IPS-NIHi11 (cell line): Measurements from ENCODE around the gene PIP4P1.
A peak's percentile ranks its signal among the peaks of the same experiment; 100 is the strongest.

ENCODE experiments used
- DNase-seq: peaks from one replicate; pipeline ENCODE4 v3.0.0; 2012; ENCODE audit warnings: mixed read lengths, low spot score

PIP4P1 gene

DNA sequence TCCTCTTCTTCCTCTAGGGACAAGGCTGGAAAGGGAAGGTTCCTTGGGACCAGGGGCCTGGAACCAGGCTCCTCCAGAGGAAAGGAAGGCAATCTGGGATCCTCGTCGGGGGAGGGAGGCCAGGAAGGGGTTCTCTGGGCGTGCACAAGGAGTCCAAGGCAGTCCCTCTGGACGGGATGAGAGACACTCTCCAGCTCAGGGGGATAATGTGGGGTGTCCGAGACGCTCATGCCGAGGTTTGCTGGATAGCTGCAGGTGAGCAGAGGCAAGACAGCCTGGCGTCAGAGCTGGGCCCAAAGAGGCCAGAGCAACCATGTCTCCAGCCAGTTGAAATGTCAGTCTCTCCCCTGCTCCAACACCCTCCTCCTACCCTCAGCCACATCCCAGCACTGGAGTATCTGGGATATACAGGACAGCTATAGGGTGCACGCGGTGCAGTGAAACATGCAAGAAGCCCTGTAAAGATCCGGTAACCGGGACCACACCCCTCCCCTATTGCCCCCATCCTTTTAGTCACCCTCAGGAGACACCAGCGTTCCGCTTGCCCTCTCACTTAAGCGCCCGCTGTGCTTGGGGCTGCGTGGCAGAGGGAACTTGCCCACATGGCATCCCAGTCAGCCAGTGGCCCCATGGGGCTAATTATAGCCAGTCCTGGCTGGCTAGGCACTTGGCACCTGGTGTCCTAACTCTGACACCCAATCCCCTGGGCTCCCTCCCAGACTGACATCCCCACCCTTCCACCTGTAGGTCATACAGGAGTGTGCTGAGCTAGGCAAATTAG is 25.5 kb downstream of the PIP4P1 start, which contains the start of gene KLHL33:
KLHL33 (minus strand) TSS at position 585 of the 781 bp plus-strand sequence; CDS start at position 230, 355 bp downstream.
- DNase-seq = peak; percentile 38

DNA sequence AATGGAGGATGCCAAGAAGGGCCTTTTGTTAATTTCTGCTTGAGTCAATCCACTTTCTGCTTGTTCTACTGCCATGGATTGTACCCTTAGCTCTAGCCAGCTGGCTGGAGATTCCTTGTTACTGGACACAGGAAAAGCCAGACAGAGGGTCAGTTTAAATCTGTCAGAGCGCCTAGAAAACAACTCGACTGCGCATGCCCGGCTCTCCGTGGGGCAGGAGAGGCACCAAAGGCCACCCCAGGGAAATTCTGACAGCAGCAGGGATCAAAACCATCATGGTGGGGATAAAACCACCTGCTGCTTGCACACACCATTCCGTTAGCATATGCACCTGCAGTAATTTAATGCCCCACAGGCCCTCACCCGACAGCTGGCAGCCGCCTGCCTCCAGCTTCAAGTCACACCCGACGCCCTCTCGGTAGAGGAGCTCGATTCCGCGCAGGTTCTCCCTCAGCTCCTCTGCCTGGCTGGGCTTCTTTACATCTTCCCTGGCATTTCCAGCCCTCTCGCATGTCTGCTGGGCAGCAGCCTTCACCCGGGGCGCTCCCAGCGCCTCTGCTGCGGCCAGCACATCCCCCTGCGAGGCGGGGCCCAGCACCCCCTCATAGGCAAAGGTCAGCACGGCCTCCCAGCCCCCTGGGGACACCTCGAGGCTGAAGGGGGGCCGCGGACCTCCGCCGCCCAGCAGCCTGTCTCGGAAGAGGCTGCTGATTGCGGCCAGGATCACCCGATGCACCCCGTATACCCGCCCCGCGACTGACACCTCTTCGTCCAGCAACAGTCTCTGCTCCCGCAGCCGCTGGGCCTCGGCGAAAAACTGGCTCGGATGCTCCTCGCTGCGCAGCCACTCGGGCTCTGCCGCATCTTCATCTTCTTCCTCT is 26.3 kb downstream of the PIP4P1 start:
- peak; percentile 45 for DNase-seq

DNA sequence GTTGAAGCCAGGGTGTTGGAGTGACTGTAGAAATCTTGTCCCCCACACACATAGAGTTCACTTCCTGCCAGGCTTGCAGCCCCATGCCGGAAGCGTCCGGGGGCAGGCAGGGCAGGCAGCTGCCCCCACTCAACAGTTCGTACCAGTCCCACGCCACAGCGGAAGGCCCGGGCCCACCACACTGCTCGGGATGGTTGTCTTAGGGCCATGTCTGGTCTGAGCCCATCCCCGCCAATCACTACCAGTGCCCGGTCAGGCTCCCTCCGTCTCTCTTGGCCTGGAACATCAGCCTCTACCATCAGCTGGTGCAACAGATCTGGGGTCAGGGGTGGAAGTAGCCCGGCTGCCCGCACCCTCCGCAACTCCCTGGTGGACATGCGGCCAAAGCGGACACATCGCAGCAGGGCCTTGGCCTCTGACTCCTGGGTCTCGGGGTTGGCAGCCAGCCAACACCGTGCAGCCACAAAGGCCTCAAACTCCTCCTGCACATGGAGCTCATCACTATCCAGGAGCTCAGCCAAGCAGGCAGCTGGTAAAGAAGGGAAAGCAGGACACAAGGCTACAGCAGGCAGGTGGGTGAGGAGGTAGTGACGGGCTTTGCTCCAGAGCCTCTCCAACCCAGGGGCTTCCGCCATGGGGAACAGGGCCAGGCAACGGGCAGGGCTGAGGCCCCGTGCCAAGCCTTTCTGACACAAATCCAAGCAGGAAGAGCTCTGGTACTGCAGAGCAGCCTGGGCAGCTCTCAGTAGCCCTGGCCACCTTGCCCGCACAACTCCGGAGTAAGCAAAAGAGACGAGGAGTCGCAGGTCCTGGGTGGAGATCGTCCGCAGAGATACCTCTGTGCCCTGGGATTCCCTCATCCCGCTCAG is 31.2 kb downstream of the PIP4P1 start:
- DNase-seq = no peak

DNA sequence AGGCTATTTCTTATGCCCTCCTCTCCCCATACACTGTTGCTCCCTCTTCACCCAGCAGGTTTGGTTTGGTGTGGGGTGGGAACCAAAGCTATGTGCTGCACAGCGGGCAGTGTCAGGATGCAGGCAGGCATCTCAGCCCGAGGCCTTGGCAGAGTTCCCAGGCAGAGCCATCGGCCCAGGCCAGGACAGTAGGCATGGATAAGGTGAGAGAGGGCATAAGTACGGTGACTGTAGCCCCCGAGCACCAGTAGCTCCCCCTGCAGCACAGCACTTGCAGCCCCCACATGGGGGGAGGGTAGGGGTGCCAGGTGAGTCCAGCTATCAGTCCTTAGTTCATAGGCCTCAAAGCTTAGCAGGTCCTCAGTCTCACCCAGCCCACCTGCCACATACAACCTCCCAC is 32.4 kb downstream of the PIP4P1 start:
- DNase-seq = no peak

DNA sequence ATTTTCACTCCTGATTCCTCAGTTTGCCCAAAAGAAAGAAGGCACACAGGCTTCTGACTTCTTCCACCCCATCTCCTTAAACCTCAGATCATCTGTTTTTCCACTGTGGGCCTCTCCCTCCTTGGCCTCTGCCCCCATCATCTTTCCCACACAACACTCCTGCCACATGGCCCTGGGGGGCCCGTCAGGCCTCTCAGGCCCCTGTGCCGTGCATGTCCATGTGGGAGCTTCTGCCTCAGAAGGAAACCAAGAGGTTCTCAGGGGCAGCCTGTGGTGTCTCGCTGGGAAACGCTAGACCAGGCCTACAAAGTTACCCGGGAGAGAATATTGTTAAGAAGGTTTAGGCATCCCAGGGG is 33.2 kb downstream of the PIP4P1 start:
- no peak for DNase-seq

DNA sequence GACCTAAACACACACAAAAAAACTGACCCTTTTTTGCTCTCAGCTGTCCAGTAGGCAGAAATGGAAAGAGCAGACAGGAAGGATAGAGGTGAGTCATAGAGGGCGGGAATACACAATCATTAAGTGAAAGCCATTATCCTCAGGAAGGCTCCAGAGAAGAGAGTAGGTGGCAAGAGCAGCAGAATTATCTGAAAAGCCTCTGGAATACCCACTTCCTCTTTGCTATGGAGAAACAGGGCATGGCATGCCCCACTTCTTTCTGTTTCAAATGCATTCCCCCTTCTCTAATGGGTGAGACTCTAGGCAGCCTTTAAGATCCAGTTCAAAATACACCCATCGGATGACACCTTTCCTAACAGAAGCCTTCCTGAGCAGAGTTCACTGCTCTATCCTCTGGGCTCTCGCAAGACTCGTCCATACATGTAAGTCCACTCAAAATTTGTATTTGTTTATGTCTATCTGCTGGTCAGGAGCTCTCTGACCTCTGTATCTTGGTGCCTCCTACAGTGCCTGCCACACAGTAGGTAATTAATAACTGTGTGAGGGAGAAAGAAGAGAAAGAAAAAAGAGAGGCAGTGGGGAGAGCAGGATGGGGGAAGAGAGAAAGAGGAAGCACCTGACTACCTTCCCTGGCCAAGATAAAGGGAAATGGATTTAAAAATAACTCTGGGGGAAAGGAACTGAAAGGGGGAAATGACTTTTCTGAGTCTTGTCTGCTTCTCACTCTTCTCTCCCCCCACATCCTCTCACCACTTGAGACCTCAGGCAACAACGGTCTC is 33.8 kb downstream of the PIP4P1 start:
- DNase-seq = no peak

DNA sequence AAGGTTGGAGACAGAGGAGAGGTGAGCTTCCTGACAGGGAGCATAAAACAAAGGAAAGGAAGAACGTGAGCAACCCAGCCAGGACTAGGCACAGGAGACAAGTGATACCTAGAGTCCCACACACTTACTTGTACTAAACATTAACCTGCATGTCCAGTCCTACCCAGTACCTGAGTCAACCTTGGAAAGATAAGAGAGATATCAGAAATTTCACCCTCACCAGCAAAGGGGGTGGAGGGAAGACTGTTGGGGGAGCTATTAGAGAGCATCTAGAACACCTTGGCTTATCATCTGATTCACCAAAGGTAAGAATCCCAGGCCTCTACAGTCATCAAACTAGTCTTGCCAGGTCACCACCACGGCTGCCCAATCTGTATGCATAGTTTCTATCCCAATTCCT is 36.4 kb downstream of the PIP4P1 start:
- no peak for DNase-seq

DNA sequence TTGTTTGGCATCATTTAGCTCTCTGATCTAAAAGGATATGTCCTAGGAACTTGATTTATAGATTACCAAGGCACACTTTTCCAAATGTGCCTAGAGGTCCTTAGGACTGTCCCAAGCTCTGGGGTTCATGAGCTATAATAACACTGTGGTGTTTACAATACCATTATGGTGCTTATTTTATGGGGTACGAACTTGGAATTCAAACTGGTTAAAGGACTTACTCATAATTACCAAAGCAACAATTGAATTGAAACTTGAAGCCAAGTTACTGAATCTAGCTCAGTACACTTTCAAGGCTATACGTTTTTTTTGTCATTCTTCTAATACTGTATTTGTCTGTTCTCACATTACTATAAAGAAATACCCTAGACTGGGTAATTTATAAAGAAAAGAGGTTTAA is 38.3 kb downstream of the PIP4P1 start:
- no peak for DNase-seq

DNA sequence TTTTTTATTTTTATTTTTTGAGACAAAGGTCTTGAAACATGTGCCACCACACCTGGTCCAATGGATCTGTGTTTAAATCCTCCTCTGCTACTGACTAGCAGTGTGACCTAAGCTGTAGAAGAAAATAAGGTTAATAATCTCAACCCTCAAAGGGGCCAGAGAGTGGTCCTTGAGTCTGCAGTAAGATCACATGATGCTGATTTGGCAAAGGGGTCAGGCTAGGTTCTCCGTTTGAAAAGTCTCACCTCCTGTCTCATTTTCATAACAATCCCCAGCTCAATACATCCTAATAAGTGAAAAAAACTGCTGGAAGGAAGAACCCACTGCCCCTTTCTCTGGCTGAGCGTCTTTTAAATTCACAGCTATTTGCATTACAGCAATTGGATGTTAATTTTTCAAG is 40.0 kb downstream of the PIP4P1 start:
- no peak for DNase-seq

DNA sequence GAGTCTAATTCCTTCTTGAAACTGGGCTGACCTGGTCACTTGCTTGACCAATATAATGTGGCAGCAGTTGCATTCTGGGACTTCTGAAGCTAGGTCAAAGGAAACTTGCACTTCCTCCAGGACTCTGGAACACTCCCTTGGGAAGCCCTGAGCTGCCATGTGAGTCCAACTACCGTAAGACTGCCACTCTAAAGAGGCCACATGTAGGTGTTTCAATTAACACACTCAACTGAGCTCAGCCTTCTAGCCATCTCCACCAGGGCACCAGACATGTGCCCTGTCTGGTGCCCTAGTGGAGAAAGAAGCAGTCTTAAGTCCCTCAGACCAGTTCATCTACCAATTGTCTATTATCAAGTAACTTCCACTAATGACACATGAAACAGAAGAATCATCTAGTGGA is 41.8 kb downstream of the PIP4P1 start:
- DNase-seq = no peak

DNA sequence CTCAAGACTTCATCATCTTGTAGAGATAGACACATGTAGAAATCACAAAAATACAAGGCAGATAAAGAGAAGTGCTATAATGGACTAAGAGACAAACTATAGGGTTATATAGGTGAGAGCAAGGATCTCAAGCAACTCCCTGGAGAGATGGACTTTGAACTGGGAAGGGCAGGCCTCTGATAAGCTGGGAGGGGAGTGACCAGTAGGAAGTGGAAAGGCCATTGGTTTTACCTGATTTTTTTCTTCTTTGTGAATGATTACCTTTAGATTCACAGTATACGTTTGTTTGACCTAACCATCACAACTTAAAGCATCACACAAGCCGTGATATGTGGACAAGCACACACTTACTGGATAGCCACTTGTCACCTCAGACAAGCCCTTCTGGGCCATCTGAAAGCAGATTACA is 42.7 kb downstream of the PIP4P1 start:
- DNase-seq = no peak

DNA sequence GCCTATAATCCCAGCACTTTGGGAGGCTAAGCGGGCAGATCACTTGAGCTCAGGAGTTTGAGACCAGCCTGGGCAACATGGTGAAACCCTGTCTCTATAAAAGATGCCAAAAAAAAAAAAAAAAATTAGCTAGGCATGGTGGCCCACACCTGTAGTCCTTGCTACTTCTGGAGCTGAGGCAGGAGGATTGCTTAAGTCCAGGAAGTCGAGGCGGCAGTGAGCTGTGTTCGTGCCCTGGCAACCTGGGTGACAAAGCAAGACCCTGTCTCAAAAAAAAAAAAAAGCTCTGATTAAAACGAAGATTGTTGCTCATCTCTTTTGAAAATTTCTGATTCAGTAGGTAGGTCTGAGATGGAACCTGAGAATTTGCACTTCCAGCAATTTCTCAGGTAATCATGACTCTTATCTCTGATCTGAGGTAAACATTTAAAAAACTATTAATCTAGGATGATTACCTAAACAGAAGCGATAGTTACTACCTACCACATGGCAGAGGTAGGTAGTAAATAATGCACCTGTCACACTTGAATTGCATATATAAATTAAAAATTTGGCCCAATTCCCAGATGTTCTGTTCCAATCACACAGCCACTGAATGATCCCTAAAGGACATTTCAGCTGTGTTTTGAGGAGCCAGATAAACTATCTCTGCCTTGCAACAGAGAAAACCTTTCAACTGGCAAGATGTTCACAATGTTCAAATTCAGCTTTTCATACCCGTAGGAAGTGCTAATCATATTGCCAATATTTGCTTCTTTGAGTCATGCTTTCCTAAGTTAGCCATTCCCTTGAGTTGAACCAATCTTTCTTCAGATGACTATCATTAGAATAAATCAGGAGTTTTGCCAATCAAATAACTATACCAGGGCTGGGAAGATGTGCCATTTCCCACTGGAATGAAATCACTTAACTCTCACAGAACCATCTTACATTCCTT is 43.7 kb downstream of the PIP4P1 start:
- DNase-seq = no peak

DNA sequence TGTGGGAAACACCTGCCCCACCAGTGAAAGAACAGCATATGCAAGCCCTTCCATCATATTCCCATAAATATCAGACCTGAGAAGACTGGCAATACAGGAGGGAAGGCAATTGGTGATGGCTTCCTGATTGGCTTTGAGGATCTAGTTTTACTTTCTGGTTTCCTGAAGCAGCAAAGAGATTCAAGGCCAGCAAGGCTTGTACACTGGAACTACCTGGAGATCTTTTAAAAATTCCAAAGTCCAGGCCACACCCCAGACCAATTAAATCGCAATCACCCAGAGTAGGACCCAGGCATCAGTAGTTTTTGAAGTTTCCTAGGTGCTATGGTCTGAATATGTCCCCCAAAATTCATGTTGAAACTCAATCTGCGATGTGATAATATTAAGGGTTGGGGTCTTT is 45.0 kb downstream of the PIP4P1 start:
- DNase-seq = no peak

DNA sequence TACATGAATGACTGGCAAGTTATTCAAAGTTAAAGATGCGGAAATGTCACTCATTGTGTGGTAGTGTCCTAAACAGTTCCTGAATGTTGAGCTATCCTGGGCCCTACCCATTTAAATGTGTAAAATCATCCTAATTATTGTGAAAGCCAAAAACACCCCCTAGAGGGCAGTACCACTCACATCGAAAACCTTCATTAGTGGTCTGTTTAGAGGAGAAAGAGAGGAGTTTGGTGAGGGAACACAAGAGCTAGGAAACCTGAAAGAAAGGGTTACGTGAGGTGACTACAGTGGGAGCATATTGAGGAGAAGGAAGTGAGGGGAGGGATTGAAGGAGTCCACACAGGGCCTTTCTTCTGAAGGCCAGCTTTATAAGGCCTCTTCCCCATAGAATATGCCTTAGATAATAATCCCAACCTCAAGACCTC is 45.4 kb downstream of the PIP4P1 start:
- peak; percentile 38 for DNase-seq

DNA sequence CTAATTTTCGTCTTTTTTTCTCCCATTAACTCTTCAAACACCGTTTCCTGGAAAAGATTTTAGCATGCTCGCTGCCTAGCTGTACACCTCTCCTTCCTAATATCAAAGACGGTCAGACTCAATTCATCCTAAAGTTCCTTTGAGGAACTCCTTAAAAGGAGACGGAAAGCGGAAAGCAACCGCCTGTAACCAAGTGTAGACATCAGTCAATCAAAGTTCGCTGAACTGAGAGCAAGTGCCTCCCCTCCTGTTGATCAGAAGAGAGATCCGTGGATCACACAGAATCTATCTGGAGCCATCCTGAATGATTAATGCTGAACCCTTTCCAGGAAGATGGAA is 47.5 kb downstream of the PIP4P1 start:
- no peak for DNase-seq

DNA sequence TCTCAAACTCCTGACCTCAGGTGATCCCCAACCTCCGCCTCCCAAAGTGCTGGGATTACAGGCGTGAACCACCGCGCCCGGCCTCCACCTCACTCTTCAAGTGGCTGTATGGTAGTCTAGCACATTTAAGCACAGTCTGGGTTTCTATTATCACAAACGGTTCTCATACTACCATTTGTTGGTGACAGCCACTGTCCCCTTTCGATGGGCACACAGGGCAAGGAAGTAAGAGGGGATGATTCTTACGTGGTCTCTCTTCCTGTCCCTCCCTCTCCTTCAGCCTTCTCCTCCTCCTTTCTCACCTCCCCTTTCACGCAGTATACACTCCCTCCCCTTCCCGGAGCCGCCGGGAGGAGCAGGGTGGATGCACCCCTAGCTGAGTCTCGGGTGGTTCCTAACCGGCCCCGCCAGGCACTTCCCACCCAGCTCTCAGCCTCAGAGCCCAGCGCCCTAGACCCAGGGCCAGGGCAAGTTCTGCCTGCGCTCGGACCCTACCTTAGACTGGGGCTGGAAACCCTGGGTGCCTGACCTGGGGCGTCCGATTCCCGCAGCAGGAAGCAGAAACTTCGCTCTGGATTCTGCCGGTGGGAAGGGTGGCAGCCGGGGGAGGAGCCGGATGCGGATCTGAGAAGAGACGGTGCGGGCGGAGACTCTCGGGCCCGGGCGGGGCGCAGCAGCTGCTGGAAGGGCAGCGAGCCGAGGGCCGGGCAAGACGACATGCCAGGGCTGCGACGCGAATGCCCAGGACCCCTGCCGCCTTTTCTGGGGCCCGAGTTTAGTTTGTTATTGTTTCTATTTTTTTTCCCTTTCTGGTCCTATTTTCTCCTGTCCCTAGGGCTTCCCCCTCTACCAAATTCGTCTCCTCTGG is 48.1 kb downstream of the PIP4P1 start, which contains the start of gene TEP1:
TEP1 (minus strand) TSS at position 626 of the 868 bp plus-strand sequence. CDS start 5,062 bp downstream, outside the sequence.
- peak; percentile 82 for DNase-seq

DNA sequence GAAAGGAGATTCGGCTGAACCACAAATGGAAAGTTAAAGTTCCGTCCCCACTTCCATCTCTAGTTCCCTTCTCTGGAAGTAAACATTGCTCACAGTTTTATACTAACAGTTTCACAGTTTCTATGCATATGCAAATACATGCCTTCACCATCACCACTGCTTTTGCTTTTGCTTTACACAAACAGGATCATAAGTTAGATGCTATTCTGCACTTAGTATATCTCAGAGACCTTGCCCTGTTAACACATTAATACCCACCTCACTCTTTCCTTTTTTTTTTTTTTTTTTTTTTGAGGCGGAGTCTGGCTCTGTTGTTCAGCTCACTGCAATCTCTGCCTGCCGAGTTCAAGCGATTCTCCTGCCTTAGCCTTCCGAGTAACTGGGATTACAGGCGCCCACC is 48.8 kb downstream of the PIP4P1 start:
- no peak for DNase-seq

DNA sequence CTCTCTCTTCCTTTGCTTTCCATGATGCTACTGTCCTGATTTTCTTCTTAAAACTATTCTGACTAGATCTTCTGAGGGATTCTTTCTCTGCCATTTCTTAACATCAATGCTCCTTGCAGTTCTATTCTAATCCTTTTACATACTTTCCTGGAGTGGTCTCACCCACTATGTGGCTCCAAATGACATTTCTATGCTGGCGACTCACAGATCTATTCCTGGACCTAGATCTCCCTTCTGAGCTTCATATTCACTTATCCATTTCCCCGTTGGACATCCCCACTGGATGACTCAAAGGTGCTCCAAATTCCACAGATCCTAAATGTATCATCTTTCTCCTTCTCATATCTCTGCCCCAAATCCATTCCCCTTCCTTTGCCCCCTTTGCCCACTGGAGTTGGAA is 52.0 kb downstream of the PIP4P1 start:
- DNase-seq = no peak
